Lower leg skin (tissue), 3 donors: ENCODE results near the gene CDC20B.

Experiments
- POLR2A ChIP-seq, 2 donors: fragments of 450-650 bp; IDR thresholded peaks; one replicate each; pipeline ENCODE4 v1.6.1; 2016 to 2017; ENCODE audit warnings: antibody characterized with exemption in 2 of 2, mild to moderate bottlenecking in 1 of 2, moderate library complexity in 1 of 2
- TF ChIP-seq, protein P1 (sequence below), 3 donors: fragments of 450-650 bp; IDR thresholded peaks; one replicate each; pipeline ENCODE4 v1.5.1; 2016; ENCODE audit warnings: antibody characterized with exemption in 3 of 3, mild to moderate bottlenecking in 3 of 3, moderate library complexity in 2 of 3

DNA sequence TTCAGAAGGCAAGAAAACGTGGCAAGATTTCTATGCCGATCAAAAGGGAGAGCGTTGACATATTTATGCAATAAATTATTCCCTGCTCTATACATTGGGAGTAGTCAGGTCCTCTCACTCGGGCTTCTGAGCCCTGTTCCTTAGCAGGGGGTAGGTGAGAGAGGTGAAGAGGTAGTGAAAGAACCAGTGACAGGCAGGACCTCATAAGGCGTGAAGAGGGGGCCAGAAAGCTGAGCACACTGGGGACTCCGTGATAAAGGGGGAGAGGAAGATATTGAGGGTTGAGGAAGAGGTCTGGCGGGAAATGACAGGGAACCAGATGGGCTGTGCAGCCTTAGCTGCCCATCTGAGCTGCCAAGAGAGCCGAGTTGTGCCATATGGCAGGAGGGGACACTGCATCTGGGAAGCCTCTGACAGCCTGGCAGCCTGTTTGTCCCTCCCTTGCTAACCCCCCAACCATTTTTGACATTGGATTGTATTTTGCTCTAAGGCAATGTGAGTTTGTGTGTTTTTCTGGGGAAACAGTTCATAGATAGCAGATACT, 782 bp upstream of the CDC20B start:
- TF ChIP-seq, protein P1, sequence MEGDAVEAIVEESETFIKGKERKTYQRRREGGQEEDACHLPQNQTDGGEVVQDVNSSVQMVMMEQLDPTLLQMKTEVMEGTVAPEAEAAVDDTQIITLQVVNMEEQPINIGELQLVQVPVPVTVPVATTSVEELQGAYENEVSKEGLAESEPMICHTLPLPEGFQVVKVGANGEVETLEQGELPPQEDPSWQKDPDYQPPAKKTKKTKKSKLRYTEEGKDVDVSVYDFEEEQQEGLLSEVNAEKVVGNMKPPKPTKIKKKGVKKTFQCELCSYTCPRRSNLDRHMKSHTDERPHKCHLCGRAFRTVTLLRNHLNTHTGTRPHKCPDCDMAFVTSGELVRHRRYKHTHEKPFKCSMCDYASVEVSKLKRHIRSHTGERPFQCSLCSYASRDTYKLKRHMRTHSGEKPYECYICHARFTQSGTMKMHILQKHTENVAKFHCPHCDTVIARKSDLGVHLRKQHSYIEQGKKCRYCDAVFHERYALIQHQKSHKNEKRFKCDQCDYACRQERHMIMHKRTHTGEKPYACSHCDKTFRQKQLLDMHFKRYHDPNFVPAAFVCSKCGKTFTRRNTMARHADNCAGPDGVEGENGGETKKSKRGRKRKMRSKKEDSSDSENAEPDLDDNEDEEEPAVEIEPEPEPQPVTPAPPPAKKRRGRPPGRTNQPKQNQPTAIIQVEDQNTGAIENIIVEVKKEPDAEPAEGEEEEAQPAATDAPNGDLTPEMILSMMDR (IDR thresholded peaks at IDR 0.05) = no peak
- TF ChIP-seq POLR2A (IDR thresholded peaks at IDR 0.05) = no peak
